A673 (cell line): ENCODE data around the gene AFF1.

Source experiments
- EZH2 ChIP-seq: fragments of 200-600 bp; sonication (generic); IDR thresholded peaks from 2 replicates; pipeline ENCODE4 v1.6.1; 2017; ENCODE audit warnings: borderline replicate concordance, low read depth, mild to moderate bottlenecking, mixed read lengths, antibody characterized with exemption, low read length; ENCODE audit not compliant: poor library complexity, severe bottlenecking
- TF ChIP-seq, protein P1 (sequence below): fragments of 300-800, 200-600 bp; sonication (generic); conservative IDR thresholded peaks from 2 replicates; pipeline ENCODE4 v1.5.1; 2017; ENCODE audit warnings: low read depth, mild to moderate bottlenecking, antibody characterized with exemption, low read length, moderate library complexity, mixed read lengths

DNA sequence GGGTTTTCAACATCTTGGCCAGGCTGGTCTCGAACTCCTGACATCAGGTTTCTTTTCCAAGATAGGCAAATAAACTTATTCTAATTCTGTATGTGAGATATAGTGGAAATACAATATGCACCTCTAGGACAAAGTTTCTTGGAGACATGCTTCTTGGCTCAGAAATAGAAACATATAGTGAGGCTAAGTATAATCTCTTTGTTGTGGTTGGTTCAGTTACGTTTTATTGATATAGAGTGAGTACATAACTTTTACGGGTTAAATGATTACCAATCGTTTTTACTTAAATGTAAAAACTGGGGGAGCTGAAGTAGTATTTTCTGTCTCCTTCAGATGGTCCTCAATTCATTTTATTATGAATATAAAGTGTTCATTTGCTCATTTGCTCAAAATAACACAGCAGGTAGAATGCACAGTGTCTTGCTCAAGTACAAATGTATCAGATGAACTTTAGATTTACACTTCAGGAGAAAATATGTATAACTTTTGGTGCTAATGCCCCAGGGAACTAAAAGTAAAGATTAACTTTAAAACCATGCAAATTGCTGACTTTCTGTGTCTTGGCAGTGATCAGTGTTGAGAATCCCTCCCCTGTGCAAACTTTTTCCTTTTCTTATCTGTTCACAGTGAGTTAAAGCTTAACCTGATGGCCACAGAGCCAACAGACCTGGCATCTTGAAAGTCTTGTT, 77.6 kb downstream of the AFF1 start:
- TF ChIP-seq, protein P1, sequence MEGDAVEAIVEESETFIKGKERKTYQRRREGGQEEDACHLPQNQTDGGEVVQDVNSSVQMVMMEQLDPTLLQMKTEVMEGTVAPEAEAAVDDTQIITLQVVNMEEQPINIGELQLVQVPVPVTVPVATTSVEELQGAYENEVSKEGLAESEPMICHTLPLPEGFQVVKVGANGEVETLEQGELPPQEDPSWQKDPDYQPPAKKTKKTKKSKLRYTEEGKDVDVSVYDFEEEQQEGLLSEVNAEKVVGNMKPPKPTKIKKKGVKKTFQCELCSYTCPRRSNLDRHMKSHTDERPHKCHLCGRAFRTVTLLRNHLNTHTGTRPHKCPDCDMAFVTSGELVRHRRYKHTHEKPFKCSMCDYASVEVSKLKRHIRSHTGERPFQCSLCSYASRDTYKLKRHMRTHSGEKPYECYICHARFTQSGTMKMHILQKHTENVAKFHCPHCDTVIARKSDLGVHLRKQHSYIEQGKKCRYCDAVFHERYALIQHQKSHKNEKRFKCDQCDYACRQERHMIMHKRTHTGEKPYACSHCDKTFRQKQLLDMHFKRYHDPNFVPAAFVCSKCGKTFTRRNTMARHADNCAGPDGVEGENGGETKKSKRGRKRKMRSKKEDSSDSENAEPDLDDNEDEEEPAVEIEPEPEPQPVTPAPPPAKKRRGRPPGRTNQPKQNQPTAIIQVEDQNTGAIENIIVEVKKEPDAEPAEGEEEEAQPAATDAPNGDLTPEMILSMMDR: no peak
- TF ChIP-seq EZH2: no peak
